Gastroesophageal sphincter (tissue), 2 donors: Measurements from ENCODE around the gene FAM83C.

Source experiments
- EP300 ChIP-seq: sonication (generic); formaldehyde crosslinking; IDR thresholded peaks from one replicate; pipeline ENCODE4 v1.6.1; 2017; ENCODE audit warnings: antibody characterized with exemption, mild to moderate bottlenecking
- POLR2A ChIP-seq, 2 donors: fragments of 450-650 bp; IDR thresholded peaks; one replicate each; pipeline ENCODE4 v1.6.1; 2017; ENCODE audit warnings: antibody characterized with exemption in 2 of 2, mild to moderate bottlenecking in 2 of 2, moderate library complexity in 1 of 2

DNA sequence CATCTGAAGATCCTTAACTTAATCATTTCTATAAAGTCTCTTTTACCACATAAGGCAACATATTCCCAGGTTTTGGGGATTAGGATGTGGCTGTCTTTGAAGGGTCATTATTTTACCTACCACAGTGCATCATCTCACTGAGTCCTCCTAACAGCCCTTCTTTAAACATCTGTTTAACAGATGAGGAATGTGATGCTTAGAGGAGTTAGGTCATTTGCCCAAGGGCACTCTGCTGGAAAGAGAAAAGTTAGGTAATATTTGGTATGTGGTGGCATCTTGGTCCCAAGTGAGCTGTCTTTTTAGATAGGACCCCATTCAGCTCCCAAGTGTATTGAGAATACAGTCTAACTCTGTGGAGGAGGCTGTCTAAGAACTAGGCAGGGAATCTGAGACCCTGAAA is 54.7 kb downstream of the FAM83C start:
- TF ChIP-seq EP300 (no peak), POLR2A (IDR thresholded peaks at IDR 0.05) (no peak)
